Measurements from ENCODE around the gene SORCS1.
A peak's percentile ranks its signal among the peaks of the same experiment; 100 is the strongest.

The SORCS1 gene

DNA sequence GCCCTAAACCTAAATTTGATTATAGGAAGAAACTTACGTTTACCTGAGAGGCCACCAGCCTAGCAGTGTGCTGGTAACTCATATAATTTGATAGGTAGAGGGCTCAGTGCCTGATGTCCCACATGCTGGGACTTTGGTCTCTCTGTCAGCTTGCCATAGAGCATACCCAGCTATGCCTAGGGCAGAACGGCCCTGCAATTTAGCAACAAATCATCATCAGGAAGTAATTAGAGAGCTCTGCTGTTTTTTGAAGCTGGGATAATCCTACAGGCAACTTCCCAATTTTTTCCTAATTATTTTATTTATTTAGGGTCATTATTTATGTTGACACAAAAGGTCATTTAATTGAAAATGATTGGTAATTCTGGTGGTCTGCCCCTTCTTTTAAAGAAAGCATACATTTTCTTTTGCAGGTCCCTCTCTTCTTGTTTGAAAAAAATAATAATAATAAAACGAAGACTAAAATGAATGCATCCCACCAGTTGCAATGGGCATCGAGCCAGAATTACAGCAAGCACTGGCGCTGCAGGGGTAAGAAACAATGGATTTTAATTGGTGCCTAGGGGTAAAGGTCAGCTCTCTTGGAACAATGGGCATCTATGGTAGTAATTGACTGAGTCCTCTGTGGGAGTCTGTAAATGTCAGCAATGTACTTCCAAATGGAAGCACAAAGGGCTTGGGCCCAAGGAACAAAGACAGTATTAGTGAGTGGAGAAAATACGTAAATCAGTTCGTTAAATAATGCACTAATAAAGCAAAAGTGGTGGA, 348.0 kb downstream of the SORCS1 start:
- DNase-seq (ENCODE audit: low spot score) = no peak

DNA sequence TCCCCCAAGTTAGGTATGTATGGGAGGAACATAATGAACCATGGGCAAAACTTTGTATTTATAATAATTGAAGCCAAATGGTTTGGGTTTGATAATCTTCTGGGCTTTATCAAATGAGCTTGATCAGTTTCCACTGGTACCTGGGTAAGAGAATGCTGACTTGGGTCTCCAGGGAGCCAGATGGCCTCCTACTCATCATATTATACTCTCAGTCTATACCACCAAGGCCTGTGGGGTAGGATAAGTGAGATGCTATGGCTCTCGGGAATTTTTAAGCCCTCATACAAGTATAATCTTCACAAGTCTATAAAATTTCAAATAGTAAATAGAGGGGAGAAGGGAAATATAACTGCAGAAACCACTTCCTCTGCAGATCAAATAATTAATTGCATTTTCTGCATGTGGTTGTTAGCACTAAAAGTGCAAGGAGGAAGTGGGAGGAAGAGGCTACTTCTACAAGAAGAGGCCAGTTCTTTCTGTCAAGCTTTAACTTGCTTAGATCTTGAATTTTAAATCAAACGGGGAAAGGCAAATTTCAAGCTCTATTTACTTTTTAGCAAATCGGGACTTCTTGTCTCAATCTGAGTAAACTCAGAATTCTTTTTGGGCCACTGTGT, 349.0 kb downstream of the SORCS1 start:
- DNase-seq (ENCODE audit: low spot score) = no peak

DNA sequence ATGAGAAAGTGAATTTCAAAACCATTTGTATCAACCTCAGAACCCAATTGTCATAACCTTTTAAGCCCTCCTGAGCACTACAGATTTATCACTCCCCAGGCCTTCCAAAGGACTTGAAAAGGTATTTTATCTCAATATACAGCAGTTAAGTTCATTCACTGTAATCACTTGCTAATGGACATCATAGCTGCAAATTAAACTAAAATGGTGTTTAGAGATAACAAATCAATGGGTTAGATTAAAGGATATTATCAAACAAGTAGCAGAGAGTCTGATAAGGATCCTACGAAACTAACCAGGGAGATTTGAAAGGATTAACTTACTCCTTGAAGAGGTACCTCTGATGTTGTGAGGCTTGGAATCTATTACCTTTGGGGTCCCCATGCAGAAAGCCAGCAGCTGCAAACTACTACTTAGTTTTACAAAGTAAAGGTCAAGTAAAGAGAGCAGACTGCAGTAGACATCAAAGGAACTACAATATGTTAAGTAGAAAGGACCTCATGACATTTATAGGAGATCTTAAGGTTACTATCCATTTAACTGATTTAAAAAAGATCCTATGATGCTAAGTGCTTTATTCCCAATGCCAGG, 359.4 kb downstream of the SORCS1 start:
- no peak for DNase-seq (ENCODE audit: low spot score)

DNA sequence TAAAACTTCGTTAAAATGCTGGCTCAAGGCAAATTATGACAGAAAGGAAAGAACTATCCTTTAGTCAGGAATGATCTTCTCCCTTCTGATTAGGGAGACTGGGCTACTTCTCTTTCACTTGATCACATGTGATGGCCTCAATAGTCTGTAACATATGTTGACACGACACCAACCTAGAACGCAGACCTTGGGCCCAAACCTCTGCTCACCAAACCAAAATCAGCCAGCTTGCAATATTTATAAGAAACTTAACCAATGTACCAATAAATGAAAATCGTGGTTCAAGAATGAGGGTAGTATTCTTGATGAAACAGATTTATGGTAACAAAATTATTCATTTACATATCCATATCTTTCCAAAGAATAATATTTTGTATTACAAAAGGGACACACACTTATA, 361.6 kb downstream of the SORCS1 start:
- DNase-seq (ENCODE audit: low spot score) = no peak

DNA sequence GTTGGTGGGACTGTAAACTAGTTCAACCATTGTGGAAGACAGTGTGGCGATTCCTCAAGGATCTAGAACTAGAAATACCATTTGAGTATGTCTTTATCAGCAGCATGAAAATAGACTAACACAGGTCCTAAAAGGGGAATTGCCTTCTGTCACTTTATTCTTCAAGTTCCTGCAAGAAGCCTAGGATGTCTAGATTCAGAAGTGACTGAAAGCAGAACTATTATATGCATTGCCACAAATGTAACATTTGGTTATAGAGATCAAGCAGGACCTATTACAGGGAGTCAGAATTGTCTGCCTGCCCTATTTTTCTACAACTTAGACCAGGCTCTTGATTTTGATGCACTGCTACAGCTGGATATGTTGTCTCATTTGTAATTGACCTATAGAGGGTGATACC, 364.7 kb downstream of the SORCS1 start:
- no peak for DNase-seq (ENCODE audit: low spot score)

DNA sequence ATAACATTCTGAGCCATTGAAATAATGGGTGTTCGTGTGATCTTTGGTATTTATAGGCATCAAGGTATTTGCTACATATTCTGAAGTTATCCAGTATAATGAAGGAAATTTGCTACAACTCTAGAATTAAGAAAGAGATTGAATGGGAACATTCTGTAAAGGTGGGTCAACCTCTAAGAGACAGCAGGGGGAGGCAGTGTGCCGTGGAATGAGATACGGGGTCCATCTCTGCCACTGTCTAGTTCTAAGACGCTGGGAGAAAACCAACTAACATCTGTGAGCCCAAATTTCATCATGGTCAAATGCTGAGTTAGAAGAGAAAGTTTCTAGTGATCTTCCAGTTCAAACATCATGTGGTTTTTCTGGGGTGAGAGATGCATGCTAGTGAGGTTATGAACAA, 368.9 kb downstream of the SORCS1 start:
- DNase-seq (ENCODE audit: low spot score) = no peak

DNA sequence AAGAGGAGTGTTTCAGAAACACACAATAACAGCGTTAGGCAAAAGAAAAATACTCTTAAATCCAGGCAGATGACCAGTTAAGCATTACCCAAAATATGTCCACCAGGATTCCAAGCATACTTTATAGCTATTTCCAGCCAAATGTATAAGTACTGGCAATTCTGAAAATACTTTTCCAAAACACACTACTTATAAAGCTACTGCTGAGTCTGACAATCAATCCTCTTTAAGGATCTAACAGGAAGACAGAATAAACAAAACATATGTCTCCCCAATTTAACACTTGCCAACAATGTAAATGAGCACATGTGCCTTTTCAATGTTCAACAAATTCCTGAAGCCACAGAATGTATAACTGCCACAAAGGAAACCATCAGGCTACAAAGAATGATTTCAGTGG, 370.9 kb downstream of the SORCS1 start:
- no peak for DNase-seq (ENCODE audit: low spot score)

DNA sequence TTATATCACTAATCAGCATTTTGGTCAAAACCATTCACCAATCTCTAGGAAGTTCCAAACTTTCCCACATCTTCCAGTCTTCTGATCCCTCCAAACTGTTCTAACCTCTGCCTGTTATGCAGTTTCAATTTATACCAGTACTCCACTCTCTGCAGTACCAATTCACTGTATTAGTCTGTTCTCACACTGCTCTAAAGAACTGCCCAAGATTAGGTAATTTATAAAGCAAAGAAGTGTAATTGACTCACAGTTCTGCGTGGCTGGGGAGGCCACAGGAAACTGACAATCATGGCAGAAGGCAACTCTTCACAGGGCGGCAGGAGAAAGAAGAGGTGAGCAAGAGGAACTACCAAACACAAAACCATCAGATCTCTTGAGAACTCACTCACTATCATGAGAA, 374.9 kb downstream of the SORCS1 start:
- DNase-seq (ENCODE audit: low spot score) = no peak

DNA sequence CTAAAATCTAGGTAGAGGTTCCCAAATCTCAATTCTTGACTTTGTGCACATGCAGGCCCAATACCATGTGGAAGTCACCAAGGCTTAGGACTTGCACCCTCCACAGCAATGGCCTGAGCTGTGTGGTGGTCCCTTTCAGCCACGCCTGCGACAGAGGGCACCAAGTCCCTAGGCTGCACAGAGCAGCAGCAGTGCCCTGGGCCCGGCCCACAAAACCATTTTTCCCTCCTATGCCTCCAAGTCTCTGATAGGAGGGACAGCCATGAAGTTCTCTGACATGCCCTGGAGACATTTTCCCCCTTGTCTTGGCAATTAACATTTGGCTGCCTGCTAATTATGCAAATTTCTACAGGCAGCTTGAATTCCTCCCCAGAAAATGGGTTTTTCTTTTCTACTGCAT, 375.5 kb downstream of the SORCS1 start:
- DNase-seq (ENCODE audit: low spot score) = no peak

DNA sequence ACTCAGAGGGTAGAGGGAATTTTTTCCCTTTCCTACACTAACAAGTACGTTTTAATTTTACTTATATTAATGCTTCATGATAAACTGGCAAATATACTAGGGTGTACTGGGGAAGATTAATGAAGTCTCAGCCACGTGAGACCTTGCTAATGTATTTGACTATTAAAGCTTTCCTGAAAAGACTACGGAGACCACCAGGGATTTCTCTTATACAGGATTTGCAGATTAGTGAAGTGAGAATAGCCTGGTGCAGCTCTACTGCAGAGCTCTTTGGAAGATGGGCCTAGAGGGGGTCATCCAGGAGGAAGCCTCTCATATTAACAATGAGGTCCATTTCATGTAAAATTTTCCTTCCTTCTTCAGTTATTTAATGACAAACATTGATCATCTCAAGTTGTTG, 379.0 kb downstream of the SORCS1 start:
- DNase-seq (ENCODE audit: low spot score) = no peak

DNA sequence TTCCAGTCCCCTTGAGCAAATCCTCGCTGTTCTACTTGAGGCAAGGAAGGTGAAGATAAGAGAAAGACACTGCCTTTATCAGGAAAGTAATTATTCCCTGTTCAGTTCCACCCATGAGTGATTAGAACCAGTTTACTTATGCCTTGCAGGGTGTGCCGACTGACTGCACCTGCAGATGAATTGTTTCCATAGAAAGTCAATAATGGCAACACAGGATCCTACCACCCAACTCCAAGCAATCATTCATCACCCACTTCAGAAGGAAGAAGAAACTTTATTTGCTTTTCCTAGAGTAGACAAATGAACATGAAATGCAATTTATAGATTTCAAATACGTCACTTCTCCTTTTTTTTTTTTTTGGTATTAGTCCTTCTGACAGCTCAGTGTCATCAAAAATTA, 383.9 kb downstream of the SORCS1 start:
- DNase-seq (ENCODE audit: low spot score) = no peak

DNA sequence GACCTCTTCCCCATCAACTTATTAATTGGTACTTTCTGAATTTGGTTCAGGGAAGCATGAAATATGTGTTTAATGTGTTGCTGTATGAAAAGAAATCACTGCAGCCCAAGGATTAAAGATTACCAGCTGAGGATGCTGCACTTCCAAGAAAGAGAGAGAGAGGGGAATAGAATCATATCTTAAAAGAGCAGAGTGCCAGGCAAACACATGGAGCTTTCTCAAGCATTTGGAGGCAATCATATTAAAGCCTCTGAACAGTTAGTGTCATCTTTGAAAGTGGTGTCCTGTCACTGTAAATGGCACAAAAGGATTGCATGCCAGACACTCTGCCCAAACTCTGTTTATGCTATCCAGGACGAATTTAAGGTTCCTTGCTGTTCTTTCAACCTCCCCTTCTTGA, 386.7 kb downstream of the SORCS1 start:
- no peak for DNase-seq (ENCODE audit: low spot score)

DNA sequence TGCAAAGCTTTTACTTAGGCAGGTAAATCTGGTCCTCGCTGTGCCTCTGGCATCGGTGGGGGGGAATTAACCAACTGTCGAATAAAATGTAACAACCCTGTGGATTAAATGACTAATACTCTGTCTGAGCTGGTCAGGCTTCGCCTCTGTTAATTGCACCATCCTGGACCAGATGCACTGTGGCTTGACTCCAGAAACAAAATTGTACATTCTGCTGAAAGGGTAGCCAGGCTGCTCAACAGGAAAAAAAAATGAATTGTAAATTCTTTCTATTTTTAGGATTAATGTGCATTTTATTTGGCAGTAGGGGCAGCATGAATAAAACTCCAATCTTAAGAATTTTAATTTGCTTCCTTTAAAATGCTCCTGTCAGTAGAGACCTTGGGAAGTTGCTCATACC, 389.4 kb downstream of the SORCS1 start:
- DNase-seq (ENCODE audit: low spot score) = peak; percentile 9

DNA sequence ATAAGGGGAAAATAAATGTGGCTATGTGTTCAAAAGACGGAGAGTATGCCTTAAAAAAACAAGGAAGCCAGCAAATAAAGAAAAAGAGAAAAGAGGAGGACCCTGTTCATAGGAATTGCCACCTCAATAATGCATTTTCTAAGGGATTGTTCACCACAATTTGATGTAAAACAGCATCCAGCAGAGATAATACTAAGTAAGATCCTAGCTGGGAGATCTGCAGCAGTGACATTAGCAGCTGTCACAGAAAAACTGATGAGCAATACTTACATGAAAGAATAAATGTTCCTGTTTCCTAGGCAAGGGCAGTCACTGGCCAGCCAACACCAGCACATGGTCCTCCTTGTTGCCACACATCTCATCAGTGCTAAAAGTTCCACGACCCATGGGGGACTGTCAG, 391.5 kb downstream of the SORCS1 start:
- DNase-seq (ENCODE audit: low spot score) = no peak

DNA sequence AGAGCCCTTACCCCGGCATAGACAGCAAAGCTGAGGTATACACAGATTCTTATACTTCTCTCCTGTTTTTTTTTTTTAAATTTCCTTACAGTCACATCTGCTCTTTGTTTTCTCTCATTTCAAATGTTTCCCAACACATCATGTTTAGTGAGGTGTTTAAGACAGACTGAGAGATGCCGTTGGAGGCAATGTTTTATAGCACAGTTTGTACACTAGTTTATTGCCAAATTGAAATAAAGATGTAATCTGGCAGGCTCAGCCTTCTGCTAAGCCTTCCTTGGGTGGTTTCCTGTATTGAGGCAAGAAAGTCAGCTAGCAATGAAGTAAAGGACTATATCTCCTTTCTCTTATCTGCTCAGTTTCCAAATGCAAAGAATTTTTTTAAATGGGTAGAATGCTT, 393.4 kb downstream of the SORCS1 start:
- DNase-seq (ENCODE audit: low spot score) = no peak

DNA sequence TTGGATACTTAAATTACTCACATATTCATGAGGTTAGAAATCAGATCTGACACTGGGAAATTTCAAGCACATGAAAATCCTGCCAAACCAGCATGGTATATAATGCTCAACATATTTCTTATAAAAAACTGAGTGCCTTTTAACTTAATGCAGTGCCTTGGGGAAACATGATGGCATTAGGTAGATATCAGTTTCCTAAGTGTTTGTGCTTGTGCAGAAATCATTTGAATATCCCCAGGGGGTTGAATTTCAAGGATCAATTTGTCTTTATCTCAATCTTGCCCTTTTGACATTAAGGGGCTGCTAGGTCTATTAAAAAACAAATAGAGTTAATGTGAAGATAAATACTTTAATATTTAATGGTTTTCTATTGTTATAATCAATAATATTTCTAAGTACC, 396.3 kb downstream of the SORCS1 start:
- DNase-seq (ENCODE audit: low spot score) = no peak

DNA sequence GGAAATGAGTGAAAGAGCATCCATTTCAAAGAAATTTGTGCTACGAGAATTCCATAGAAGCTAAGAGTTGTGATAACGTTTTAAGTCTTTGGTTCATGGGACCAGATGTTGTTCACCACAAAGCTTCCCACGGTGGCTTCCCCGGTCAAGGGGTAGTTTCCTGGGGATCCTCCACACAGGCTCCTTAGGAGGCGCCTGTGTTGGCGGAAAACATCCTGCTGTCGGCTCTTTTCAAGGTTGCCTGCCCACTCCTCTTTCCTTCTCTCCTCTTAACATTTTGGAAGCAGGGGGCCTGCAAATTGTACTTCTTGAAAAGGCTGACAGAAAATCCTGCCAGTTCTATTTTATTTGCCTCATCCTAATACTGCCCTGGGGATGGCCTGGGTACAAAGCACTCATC, 398.6 kb downstream of the SORCS1 start:
- no peak for DNase-seq (ENCODE audit: low spot score)

DNA sequence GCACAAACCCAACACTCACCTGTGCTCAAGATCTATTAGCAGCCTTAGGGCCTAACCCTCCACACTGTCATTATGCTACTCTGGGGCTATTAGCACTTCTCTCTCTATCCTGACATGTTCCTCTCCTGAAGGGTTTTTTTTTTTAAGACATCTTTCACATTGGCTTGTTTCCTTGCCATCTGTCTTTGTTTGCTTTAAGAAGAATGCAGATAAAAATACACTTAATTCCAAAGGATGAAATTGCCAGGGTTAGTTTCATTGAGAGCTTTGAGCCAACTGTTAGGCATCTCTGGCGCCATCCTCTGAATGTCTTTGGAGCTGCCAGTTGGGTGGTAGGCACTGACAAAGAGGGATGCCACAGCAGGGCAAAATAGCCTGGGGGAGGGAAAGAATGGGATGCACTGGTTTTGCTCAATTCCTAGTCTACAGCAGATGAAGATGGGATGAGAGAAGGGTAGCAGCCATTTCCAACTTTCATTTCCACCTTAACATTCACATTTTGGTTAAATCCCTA, 399.2 kb downstream of the SORCS1 start:
- no peak for DNase-seq (ENCODE audit: low spot score)

DNA sequence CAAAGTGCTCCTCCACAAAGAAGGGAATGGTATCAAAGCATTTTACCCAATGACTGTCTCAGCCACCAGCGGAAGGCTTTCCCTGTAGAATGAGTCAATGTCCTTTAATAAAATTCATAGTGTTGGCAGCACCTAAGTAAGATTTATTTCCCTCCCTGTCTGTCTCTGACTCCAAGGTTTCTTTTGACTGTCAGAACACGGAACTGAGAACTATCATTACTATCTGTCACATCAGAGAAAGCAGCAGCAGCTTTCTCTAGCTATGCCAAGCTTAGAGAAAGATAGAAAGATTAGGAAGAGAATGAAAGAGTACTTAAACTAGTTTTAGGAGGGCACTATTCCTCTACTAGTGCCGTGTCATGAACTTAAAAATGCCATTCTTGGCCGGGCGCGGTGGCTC, 400.1 kb downstream of the SORCS1 start:
- DNase-seq (ENCODE audit: low spot score) = no peak

DNA sequence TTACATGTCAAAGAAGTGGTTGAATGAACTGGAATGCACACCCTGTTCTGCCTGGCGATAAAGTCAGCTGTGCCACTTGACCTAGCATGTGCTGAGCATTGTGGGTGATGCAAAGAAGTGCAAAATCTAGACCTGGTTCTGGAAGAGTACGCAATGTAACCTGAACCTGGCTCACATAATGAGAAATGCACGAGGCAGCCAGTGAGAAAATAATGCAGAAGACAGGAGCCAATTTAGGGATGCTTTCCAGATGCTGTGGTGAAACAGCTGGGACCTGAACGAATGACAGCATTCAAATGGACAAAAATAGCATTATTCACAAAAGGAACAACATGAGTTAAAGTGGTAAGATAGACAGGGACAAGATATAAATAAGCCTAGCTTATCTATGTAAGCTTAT, 402.6 kb downstream of the SORCS1 start:
- no peak for DNase-seq (ENCODE audit: low spot score)

DNA sequence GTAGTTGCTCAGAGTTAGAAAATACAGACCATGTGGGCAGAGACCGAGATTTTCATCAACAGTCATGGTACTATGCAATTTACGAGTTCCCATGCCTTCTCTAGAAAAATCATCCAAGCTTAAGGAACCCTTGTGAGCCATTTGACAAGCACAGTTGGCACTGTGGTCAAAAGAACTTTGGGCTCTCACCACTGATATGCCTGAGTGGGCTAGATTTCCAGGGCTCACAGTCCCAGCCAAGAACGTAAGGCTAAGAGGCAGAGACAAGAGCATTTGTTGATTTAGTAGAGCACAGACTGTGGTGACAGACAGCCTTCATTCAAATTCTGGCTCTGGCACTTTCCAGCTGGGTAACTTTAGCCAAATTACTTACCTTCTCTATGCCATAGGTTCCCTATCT, 407.0 kb downstream of the SORCS1 start:
- no peak for DNase-seq (ENCODE audit: low spot score)

DNA sequence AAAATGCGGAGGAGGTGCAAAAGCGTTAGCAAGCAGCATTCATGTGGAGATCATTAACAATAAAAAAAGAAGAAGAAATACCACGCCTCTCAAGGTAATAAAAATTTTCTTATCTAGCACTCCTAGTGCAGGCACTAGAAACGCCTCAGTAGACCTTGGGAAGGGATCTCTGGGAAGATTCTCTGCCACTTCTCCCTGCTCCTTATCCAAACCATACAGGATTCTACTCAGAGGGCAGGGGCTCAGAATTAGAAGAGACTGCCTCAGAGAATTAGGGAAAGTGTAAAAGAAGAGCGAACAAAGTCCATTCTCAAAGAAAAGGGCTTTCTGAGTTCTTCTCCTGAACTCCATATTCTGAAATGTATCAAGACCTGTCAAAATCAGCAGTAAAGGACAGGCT, 413.4 kb downstream of the SORCS1 start:
- no peak for DNase-seq (ENCODE audit: low spot score)

DNA sequence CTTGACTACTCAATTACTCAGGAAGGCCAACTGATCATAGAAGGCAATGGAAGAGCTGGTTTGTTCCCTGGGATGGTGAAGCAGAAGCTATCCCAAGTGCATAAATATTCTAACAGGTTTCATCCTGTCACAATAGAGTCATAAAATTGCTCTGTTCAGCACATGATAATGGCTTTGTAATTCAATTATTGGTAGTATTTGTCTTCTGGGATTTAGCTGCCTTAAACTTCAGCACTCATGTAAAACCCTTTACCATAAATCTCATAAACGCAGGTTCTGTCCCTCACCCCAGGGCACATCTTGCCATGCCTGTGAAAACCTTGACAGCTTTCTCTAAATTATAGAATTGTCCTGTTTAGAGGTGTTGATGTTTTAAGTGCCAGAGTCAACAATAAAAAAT, 417.6 kb downstream of the SORCS1 start:
- DNase-seq (ENCODE audit: low spot score) = no peak
